Aorta (tissue), 5 donors: Measurements from ENCODE around the gene ULBP2. TPM values are rescaled to one million over a fixed set of nuclear protein-coding genes. Genes with fewer than 3 reads are reported as not detected.
A peak's percentile ranks its signal among the peaks of the same experiment; 100 is the strongest.
"Not testable (repeated sequence)": the region's sequence is repeated elsewhere in the genome, so short reads cannot be mapped to it uniquely, and the experiment has no call there.

Experiments
- ATAC-seq: fragments of 200-7000 bp; cut with Tn5 transposase; one replicate; pipeline ENCODE4 v1.9.1; 2022; ENCODE audit warnings: moderate library complexity; ENCODE audit not compliant: low FRiP score
- DNase-seq, 2 donors: peaks; one replicate each; pipeline ENCODE4 v3.0.0-alpha.2; 2020
- H3K27ac ChIP-seq, 2 donors: one replicate each; pipeline ENCODE4 v1.5.1; 2013; ENCODE audit warnings: low read length in 2 of 2, mild to moderate bottlenecking in 2 of 2, moderate library complexity in 2 of 2, control low read depth in 1 of 2, inconsistent platforms in 1 of 2, low read depth in 1 of 2
- H3K27me3 ChIP-seq, 2 donors: one replicate each; pipeline ENCODE4 v1.6.1; 2013; ENCODE audit warnings: control low read depth in 1 of 2, low read length in 1 of 2, mild to moderate bottlenecking in 1 of 2, moderate library complexity in 1 of 2; ENCODE audit not compliant: insufficient read depth in 2 of 2, control insufficient read depth in 1 of 2
- H3K36me3 ChIP-seq, 2 donors: one replicate each; pipeline ENCODE4 v1.6.1; 2013; ENCODE audit warnings: control low read depth in 1 of 2, low read length in 1 of 2, mild to moderate bottlenecking in 1 of 2; ENCODE audit not compliant: insufficient read depth in 2 of 2, control insufficient read depth in 1 of 2
- H3K4me1 ChIP-seq, 2 donors: one replicate each; pipeline ENCODE4 v1.6.1; 2013; ENCODE audit warnings: low read length in 2 of 2, control low read depth in 1 of 2, mild to moderate bottlenecking in 1 of 2, moderate library complexity in 1 of 2; ENCODE audit not compliant: insufficient read depth in 2 of 2, control insufficient read depth in 1 of 2
- H3K4me3 ChIP-seq, 2 donors: one replicate each; pipeline ENCODE4 v1.5.1; 2013; ENCODE audit warnings: low read length in 2 of 2, control low read depth in 1 of 2, mild to moderate bottlenecking in 1 of 2
- H3K9me3 ChIP-seq: one replicate; pipeline ENCODE4 v1.6.1; 2013; ENCODE audit warnings: mild to moderate bottlenecking, low read length; ENCODE audit not compliant: control insufficient read depth
- WGBS, 2 donors: extraction: QIAGEN DNeasy Blood & Tissue Kit; methylation state at CpG; one replicate each; pipeline ENCODE4 v1.1.7; 2013; 5-methylcytosine and 5-hydroxymethylcytosine counted together
- intact Hi-C, 2 donors: fragments of 100-400 bp; cut with DNase I; formaldehyde crosslinking; loops; one replicate each; pipeline versions ENCODE4 v1.14.2 to v1.15.0; 2022
- polyA plus RNA-seq, 2 donors: library from polyadenylated mRNA; stranded (reverse); fragments of 200-250 nt; gene quantifications; one replicate each; pipeline ENCODE4 v1.2.3, GENCODE V29; 2013
- total RNA-seq, 2 donors: library from RNA; stranded (reverse); fragmentation: NEBNext Ultra II Directional; extraction: Animal tissue kit (Norgen Biotek cat#: 25700); gene quantifications; one replicate each; pipeline ENCODE4 v1.2.1, GENCODE V29; 2021
- donor health status: healthy with polysubstance abuse.
- donor health status: Bipolar disorder and iron deficiency.
- donor health status: DM: no; HTN: no; CAD: no.
- donor health status: DM: no; HTN: no; CAD: no.
- donor health status: DM: yes; HTN: yes; CAD: no.

ULBP2 gene
- total and polyA plus RNA-seq, 4 donors: 0.36 to 0.68 (median 0.66) TPM; not detected in 1

- H3K4me1 ChIP-seq, H3K36me3 ChIP-seq, H3K9me3 ChIP-seq, DNase-seq, H3K4me3 ChIP-seq, ATAC-seq, H3K27me3 ChIP-seq, intact Hi-C loops, H3K27ac ChIP-seq: not testable (repeated sequence)
- 5% methylated on average over 15 of the region's 20 CpGs for WGBS, 2 donors
Observed at GRCh38 chr6:149938013-149938570, 3.7 kb upstream of the ULBP2 start.

GRCh38 chr6:149938571-149939355 is 3.1 kb upstream of the ULBP2 start:
- peak overlapping the region in 1 of 2 donors; percentile 25 for H3K4me3 ChIP-seq
- intact Hi-C loops: no loop called here
- H3K27ac ChIP-seq: no peak overlapping the region
- ATAC-seq: peak; percentile 4
- DNase-seq: peak in 1 of 2 donors; percentile 57
- H3K9me3 ChIP-seq: no peaks in the 10 kb centered on the region
- no peaks in the 10 kb centered on the region for H3K4me1 ChIP-seq
- no peaks in the 10 kb centered on the region for H3K36me3 ChIP-seq
- 2% methylated on average over 58 of the region's 58 CpGs for WGBS, 2 donors
- H3K27me3 ChIP-seq: no peaks in the 10 kb centered on the region

- H3K27me3 ChIP-seq: no peaks in the 10 kb centered on the region
- no peaks in the 10 kb centered on the region for H3K36me3 ChIP-seq
- intact Hi-C loops: no loop called here
Observed at GRCh38 chr6:149939356-149939648, 2.5 kb upstream of the ULBP2 start.

GRCh38 chr6:149939909-149940671 is 1.7 kb upstream of the ULBP2 start:
- 12 to 14% methylated on average over 6 of the region's 6 CpGs for WGBS, 2 donors

More at GRCh38 chr6:149939356-149939648, 2.5 kb upstream of the ULBP2 start:
- DNase-seq (no peak), ATAC-seq (no peak)
- H3K4me1 ChIP-seq: no peaks in the 10 kb centered on the region
- no peaks in the 10 kb centered on the region for H3K9me3 ChIP-seq
- WGBS, 2 donors: 29 to 36% methylated on average over 5 of the region's 5 CpGs
- H3K4me3 ChIP-seq: no peak overlapping the region
- H3K27ac ChIP-seq: no peak overlapping the region

GRCh38 chr6:149940672-149940982 is 1.2 kb upstream of the ULBP2 start:
- Histone ChIP-seq H3K4me3 (no peak overlapping the region), H3K4me1 (no peaks in the 10 kb centered on the region), H3K36me3 (no peaks in the 10 kb centered on the region), H3K27me3 (no peaks in the 10 kb centered on the region), H3K9me3 (no peaks in the 10 kb centered on the region), H3K27ac (no peak overlapping the region)
- DNase-seq (peak in 1 of 2 donors; percentile 34), ATAC-seq (no peak)
- intact Hi-C loops: no loop called here
- 24 to 27% methylated on average over 6 of the region's 6 CpGs for WGBS, 2 donors

More at GRCh38 chr6:149939909-149940671, 1.7 kb upstream of the ULBP2 start:
- ATAC-seq (no peak), DNase-seq (no peak)
- Histone ChIP-seq H3K4me3 (no peak overlapping the region), H3K36me3 (no peaks in the 10 kb centered on the region), H3K4me1 (no peaks in the 10 kb centered on the region), H3K27me3 (no peaks in the 10 kb centered on the region), H3K27ac (no peak overlapping the region), H3K9me3 (no peaks in the 10 kb centered on the region)
- intact Hi-C loops: no loop called here

GRCh38 chr6:149942461-149942829 is 631 bp downstream of the ULBP2 start:
- no peaks in the 10 kb centered on the region for H3K27me3 ChIP-seq

GRCh38 chr6:149943321-149943720 is 1.5 kb downstream of the ULBP2 start:
- H3K27me3 ChIP-seq, H3K36me3 ChIP-seq, H3K27ac ChIP-seq, intact Hi-C loops, H3K9me3 ChIP-seq, H3K4me3 ChIP-seq, DNase-seq, H3K4me1 ChIP-seq, ATAC-seq: not testable (repeated sequence)
- 86 to 90% methylated on average over 5 of the region's 5 CpGs for WGBS, 2 donors

More at GRCh38 chr6:149942461-149942829, 631 bp downstream of the ULBP2 start:
- intact Hi-C loops: no loop called here
- 36 to 39% methylated on average over 11 to 13 of the region's 13 CpGs for WGBS, 2 donors
- DNase-seq (no peak), ATAC-seq (no peak)
- Histone ChIP-seq H3K4me1 (no peaks in the 10 kb centered on the region), H3K36me3 (no peaks in the 10 kb centered on the region), H3K27ac (no peak overlapping the region), H3K4me3 (no peak overlapping the region), H3K9me3 (no peaks in the 10 kb centered on the region)

- H3K27ac ChIP-seq, H3K36me3 ChIP-seq, intact Hi-C loops, H3K9me3 ChIP-seq, H3K4me3 ChIP-seq, H3K27me3 ChIP-seq, ATAC-seq, DNase-seq, H3K4me1 ChIP-seq: not testable (repeated sequence)
- 73 to 87% methylated on average over 3 to 5 of the region's 6 CpGs for WGBS, 2 donors
Observed at GRCh38 chr6:149945276-149945675, 3.5 kb downstream of the ULBP2 start.
